ENCODE results near the gene PANX2.

DNA sequence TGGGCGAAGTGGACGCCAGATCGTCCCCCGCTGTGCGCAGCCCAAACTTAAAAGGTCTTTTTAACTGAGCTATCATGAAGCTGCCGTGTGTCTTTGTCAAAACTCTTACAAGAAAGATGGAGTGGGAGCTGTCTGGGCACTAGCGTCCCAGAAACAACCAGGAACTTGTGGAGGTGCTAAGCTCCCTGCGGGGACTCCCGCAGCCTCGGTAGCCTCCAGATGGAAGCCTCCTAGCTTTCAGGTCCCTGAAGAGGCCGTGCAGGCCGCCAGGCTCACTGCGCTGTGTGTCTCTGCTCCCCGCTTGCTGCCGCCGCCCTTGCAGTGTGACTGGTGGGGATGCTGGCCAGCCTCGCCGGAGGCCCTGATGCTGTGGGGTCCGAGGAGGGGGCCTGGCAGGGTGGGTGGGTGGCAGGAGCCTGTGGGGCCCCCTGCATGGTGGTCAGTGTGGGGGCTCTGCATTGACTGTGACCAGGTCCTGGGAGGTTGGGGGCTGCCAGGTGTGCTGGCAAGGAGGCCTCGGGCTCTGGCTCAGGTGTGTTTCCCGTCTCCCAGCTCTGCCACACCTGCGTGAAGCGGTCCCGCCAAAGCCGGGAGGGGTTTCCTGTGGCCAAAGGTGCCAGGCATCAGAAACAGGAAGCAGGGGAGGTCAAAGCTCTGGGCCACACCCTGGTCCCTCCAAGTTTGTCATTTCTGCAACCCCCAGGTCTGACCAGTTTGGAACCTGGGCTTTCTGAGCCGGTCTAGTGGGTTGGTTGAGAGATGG lies 16.4 kb downstream of the PANX2 start:
- TF ChIP-seq, protein P1, sequence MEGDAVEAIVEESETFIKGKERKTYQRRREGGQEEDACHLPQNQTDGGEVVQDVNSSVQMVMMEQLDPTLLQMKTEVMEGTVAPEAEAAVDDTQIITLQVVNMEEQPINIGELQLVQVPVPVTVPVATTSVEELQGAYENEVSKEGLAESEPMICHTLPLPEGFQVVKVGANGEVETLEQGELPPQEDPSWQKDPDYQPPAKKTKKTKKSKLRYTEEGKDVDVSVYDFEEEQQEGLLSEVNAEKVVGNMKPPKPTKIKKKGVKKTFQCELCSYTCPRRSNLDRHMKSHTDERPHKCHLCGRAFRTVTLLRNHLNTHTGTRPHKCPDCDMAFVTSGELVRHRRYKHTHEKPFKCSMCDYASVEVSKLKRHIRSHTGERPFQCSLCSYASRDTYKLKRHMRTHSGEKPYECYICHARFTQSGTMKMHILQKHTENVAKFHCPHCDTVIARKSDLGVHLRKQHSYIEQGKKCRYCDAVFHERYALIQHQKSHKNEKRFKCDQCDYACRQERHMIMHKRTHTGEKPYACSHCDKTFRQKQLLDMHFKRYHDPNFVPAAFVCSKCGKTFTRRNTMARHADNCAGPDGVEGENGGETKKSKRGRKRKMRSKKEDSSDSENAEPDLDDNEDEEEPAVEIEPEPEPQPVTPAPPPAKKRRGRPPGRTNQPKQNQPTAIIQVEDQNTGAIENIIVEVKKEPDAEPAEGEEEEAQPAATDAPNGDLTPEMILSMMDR (IDR thresholded peaks at IDR 0.05) = no peak
- TF ChIP-seq EZH2 (IDR thresholded peaks at IDR 0.05; ENCODE audit: borderline replicate concordance, insufficient read depth, low read depth, low read length, poor library complexity, severe bottlenecking) = no peak
